CD4-positive, alpha-beta T cell treated with Interferon gamma for 1 hour (primary cell): Measurements from ENCODE around the gene LRRTM2.

ENCODE experiments used
- DNase-seq: peaks from one replicate; pipeline ENCODE4 v3.0.0-alpha.2; 2020

The LRRTM2 gene

GRCh38 chr5:138833726-138834480 is 41.2 kb downstream of the LRRTM2 start:
- DNase-seq, result no peak

GRCh38 chr5:138833080-138833479 is 42.1 kb downstream of the LRRTM2 start:
- DNase-seq, result no peak

GRCh38 chr5:138832218-138832617 is 42.9 kb downstream of the LRRTM2 start:
- no peak for DNase-seq

- DNase-seq, result no peak
These were observed 43.4 kb downstream of the LRRTM2 start for GRCh38 chr5:138831703-138832102.

- DNase-seq, result no peak
These were observed 45.8 kb downstream of the LRRTM2 start for GRCh38 chr5:138829341-138829740.

GRCh38 chr5:138828556-138828955 is 46.6 kb downstream of the LRRTM2 start:
- DNase-seq, result no peak

GRCh38 chr5:138824924-138825863 is 49.9 kb downstream of the LRRTM2 start:
- no peak for DNase-seq

GRCh38 chr5:138824516-138824915 is 50.6 kb downstream of the LRRTM2 start:
- DNase-seq, result no peak

GRCh38 chr5:138820695-138821094 is 54.4 kb downstream of the LRRTM2 start:
- DNase-seq, result no peak

GRCh38 chr5:138819081-138819480 is 56.1 kb downstream of the LRRTM2 start:
- no peak for DNase-seq
